HL-60/S4 treated with phorbol 12-myristate 13-acetate at 8.2 ng/mL for 4 days and 3 days (cell line): Measurements from ENCODE around the gene GPATCH2L.

Experiments
- in situ Hi-C: fragments of 300-500 bp; cut with MboI; formaldehyde crosslinking; loops from 2 replicates; pipeline ENCODE4 v1.15.0; 2022; ENCODE audit warnings: low sequenced_read_pairs

Gene GPATCH2L

DNA sequence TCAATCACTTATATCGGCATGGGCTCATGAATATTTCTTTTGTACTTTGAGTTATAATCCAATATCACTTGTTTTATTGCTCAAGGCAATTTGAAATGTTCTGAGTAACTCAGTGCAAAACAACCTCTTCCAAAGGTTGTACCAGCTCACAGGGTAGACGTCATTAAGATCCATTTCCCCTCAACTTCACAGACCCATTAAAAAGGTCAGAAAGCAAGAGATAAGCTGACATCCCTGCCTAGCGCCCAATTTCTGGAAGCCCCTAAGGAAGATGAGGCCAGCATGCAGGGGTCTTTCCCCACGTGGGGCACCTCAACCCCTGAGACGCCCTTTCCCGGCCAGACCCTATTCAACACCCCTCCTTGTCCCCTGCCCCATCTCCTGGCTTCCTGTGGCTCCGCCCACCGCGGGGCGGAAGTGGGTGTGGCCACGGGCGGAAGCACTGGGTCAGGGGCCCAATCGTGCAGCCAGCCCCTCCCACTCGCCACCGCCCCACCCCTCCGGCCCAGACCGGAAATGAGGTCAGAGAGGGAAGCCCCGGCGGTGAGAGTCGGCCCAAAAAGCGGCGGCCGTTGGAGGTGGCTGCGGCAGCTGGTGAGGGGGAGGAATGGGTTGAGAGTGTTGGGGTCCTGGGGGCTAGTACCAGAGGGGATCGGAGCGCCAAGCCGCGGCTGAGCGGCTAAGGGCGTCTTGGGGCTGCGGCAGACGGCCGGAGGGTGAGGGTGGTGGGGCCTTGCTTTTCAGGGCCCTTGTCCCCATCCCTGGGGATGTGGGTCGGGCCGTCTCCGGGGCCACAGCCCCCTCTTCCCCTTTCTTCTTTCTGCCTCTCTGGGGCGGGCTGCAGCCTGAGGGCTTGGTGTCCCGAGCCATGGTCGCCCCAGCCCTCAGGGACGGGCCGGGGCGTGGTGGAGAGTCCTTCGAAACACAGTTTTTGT, at the start of gene GPATCH2L:
Gene GPATCH2L (plus strand): TSS at position 525 of the 935 bp plus-strand sequence. CDS start 2,442 bp downstream, outside the sequence.
- in situ Hi-C loops, result no loop called here

DNA sequence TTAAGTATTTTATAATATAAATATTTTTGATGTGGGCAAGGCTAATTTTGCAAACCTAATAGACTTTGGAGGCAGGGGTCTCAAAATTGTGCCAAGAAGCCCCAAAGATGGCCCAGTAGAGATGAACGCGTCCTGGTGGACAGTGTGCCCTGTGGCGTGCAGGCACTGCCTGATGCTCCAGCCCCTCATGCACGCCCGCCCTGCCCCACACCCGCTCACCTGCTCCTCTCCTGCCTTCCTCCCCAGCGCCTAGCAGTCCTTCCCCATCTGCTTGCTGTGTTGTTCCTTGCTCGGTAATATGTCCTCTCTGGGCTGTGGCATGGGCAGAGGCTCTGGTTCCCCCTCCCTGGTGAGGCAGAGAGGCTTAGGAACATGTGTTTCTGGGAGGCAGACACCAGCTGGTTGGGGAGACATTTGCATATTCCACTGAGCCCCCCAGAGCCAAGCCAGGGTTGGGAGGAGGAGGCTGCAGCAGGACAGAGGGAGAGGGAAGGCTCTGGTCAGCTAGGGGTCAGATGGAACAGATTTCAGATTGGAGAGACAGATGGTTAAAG, 46.8 kb upstream of the GPATCH2L start:
- in situ Hi-C loops, result no loop called here

DNA sequence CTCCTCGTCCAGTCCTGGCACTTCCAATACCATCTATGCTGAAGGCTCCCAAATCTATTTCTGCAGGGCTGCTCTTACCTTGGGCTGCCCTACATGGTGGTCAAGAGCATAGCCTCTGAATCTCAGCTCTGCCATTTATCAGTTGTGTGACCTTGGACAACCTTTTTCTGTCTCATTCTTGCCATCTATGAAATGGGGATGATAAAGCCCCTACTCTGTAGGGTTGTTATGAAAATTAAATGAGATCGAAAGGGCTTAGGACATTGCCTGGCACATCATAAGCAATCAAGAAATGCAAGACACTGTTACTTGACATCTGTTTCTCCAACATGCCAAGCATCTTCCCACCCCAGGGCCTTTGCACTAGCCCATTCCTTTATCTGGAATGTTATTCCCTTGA, 45.5 kb upstream of the GPATCH2L start:
- in situ Hi-C loops, result no loop called here

DNA sequence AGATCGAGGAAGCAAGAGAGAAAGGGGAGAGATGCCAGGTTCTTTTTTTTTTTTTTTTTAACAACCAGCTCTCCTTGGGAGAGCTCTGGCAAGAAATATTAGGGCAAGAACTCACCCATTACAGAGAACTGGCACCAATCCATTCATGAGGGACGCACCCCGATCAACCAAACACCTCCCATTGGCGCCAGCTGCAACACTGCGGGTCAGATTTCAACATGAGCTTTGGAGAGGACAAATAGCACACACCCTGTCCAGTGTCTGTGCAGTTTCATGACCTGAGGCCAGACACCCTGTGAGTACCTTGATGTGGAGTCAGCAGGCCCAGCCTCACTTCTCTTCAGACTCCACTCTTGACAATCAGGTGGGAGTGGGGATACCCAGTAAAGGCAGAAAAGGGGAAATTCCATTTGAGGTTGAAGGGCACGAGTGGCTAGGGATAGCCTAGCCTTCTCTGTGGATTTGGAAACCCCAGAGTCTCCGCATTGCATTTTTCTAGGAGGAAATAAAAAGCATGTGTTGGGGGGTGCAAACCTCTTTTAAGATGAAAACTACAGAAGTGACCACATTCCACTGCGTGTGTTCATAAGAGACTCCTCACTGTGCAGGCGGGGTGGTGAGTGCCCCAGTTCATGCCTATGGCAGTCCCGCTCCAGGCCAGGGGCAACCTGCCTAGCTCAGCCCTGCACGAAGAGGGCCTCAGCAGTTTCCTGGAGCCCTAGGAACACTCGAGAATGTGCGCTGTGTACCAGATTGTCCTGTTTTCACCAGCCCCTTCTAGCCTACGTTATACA, 42.4 kb upstream of the GPATCH2L start:
- in situ Hi-C loops, result no loop called here

DNA sequence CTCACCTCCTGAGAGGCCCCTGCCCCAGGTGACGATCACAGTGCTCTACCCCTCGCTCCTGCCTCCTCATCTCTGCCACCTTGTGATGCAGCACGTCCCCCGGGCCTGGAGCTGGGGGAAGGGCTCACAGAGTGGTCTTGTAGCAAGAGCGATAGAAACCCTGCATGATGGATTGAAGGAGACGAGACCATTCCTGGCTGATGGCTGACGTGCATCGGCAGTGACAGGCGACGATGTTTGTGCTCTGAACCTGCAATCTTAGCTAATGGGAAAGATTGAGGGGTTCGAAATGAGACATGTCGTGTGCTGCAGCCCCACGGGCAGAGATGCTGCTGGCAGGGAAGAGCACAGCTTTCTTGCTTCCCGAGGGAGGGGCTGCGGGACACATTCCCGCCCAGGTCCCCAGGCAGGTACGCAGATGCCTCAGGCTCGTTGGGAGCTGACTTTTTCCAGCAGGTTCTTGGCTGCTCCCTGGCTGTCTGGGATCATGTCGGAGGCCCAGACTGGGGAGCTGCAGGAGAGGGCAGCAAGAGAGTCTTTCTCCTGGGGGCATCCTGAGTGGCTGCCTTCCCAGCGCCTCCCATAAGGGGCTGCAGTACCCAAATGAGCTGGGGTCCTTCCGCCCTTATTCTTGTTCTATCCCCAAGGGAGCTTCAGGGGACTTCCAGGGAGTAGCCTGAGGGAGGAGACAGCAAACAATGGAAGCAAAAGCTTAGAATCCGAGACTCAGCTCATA, 38.7 kb upstream of the GPATCH2L start:
- in situ Hi-C loops, result no loop called here

DNA sequence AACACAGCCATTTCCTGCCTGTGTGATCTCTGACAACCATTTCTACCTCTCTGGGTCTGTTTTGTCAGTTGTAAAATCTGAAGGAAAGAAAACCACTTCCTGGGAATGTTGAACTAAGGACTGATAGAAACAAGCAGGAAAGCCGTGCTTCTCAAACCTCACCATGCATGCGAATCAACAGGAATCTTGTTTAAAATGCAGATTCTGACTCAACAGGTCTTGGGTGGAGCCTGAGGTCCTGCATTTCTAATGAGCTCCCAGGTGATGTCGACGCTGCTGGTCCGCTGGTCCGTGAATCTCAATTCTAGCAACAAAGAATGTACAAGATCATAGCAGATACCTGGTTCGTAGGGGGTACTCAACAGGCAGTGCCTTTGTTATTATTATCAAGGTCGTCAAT, 38.0 kb upstream of the GPATCH2L start:
- in situ Hi-C loops, result no loop called here

DNA sequence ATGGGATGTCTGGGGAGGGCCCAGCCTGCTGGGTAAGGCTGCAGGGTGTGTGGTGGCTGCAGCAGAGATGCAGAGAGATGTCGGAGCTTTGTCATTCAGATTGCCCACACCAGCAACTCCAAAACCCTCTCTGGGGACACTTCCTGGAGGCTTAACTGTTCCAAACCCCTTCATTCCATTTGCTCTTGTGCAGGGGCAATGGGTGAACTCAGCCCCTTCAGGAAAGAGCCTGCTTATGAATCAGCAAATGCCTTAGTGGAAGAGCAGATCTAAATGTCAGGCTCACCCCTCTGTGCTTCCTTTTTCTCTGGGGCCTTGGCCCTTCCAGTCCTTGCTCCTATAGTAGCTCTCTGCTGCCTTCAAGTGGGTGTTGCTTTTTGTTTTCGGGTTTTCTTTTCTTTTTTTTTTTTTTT, 36.7 kb upstream of the GPATCH2L start:
- in situ Hi-C loops, result no loop called here

DNA sequence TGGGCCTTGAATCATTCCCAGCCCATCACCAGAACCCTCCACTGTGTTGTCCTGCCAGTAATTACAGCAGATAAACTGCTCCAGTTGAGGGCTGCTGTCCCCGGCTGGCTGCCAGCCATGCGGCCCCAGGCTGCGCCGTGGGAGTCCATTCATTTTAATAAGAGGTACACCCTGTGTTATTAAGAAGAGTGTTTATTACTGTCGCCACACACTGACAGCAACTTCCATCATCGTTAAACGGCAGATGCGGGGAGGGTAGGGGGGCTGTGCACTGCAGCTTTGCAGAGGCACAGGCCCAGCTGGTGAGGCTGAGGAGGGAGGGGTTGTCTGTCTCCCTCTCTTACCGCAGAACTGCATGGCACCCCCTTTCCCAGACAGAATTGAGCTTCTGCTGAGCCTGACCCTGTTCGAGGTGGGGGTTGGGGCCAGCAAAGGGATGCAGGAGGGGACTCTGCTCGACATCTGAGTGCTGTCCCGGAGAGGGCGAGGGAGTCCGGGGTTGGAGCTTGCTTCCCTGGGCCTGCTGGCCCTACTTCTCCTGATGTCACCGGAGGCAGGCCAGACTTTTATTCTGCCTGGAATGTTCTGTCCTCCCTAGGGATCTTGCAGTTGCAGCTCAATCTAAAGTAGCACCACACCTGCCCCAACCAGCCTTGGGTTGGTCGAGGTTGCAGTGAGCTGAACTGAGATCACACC, 33.8 kb upstream of the GPATCH2L start:
- in situ Hi-C loops, result no loop called here

DNA sequence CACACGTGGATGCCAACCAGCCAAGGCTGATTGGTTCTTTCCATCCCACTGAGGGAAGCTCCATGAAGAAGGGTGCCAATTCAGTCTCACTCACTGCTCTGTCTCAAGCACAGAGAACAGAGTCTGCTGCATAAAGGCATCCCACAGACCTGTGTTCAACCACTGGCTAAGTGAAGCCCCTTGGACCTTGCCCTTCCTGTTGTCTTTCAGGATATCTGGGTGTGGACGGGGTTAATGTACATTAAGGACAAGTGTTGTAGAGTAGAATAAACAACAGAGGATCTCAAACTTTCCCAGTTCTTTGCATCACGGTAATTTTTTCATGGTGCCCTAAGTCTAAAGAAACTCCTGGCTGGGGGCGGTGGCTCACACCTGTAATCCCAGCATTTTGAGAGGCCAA, 33.1 kb upstream of the GPATCH2L start:
- in situ Hi-C loops, result no loop called here

DNA sequence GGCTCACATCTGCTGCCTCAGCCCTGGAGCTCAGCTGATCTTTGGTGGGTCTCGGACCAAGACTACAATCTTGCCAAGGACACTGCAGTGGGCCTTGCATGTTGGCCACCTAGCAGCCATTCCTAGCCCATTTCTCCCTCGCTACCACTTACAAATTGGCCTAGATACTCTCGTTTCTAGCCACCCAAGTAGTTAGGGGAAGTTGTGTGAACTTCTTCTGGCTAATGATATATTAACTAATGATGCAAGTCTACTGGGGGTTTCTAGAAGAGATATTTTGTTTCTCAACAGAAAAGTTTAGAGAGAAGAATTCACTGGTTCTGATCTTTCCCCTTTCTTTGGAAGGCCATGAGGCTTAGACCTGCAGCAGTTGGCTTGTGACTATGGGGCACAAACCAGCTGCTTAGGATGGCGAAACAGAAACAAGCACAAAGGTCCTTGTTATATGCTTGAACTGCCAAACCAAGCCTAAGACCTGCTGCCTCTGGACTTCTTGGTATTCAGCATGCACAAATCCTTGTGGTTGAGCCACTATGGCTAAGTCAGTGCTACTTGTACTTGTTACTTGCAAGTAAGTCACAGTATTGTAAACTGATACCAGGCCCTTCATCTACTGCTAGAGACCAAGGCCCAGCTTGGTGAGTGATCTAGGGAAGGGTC, 30.5 kb upstream of the GPATCH2L start:
- in situ Hi-C loops, result no loop called here

DNA sequence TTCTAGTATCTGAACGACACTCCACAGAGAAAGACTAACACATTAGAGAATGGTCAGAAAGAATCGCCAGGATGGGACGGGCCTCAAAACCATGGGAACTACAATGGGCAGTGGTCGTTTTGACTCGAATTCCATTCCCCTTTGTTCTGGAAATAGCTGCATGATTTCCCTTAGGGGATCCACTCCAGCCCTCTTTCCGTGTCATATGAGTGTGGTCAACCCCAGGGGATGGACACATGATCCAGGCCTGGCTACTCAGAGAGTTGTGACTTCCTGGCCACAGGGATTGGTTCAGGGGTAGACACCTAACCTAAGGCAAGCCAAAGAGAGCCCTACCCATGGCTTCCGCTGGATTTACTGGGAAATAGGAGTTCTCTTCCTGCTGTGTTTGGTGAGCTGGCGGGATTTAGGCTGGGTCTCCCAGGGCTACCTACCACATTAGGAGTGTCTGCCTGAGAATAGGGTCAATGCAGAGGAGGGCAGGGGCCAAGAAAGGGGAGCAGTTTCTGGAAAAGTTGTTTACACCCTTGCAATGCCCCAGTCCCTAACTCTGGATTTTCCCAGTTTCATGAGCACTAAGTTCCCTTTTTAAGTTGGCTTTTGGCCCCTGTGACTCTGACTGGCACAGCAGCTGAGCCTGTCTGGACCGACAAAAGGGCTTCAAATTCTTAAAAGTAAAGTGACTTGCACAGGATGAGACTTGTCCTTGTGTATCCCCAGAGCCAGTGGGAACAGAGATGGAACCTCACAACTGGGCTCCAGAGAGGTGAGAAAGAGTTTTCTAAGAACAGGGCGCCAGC, 28.1 kb upstream of the GPATCH2L start:
- in situ Hi-C loops, result no loop called here

DNA sequence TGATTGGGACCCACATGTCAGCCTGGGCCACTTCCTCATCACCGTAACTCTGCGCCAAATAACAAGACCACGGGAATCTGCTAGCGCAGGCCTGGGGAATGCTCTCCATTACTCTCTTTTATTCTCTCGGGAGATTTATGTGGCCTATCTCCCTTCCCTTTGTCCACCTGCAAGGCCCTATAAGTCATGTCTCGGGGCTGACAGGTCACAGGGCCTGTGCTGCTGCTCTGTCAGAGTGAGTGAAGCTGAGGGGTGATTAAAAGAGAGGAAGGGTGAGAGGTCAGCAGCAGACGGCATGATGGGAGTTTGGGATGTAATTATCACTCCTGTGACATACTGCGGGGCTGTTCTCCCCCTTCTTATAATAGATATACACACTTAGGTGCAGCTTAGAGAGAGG, 26.2 kb upstream of the GPATCH2L start:
- in situ Hi-C loops, result no loop called here

DNA sequence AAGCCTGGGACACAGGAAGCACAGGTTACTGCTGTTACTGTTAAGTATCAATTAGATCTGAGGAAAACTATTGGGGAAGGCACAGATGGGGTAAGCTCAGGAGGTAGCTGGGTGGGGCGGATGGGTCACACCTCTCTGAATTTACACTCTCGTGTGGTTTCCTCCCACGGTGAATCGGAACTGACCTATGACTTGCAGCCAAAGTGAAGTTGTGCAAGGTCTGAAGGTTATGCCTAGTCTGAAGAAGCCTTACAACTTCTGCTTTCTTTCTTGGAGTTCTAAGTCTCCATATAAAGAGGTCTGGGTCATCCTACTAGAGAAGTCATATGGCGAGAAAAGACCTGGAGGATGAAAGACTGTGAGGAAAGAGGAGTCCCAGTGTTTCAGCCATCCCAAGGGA, 25.6 kb upstream of the GPATCH2L start:
- in situ Hi-C loops, result no loop called here

DNA sequence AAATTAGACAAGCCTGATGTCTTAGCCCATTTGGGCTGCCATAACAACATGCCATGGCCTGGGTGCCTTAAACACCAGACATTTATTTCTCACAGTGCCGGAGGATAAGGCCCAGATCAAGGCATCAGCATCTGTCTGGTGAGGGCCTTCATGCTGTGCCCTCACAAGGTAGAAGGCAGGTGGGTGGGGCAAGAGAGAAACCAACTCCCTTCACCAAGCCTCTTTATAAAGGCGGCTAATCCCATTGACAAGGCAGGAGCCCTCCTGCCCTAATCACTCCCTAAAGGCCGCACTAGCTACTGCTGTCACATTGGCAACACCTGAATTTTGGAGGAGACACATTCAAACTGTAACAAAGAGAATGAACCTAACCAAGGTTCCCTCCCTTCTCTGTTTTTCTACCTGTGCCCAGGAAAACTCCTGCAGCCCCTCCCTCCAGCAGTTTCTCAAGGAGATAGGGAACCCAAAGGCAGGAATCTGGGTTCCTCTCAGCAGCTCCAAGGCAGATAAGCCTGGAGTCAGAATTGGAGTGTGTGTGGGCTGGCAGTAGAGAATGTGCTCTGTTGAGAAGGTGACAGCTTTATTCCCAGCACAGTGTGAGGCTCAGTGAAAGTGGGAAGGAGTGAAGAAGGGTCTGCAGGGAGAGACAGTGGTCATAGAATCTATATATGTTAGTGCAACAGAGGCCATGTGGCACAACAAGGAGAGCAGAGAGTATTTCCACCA, 21.7 kb upstream of the GPATCH2L start:
- in situ Hi-C loops, result no loop called here

DNA sequence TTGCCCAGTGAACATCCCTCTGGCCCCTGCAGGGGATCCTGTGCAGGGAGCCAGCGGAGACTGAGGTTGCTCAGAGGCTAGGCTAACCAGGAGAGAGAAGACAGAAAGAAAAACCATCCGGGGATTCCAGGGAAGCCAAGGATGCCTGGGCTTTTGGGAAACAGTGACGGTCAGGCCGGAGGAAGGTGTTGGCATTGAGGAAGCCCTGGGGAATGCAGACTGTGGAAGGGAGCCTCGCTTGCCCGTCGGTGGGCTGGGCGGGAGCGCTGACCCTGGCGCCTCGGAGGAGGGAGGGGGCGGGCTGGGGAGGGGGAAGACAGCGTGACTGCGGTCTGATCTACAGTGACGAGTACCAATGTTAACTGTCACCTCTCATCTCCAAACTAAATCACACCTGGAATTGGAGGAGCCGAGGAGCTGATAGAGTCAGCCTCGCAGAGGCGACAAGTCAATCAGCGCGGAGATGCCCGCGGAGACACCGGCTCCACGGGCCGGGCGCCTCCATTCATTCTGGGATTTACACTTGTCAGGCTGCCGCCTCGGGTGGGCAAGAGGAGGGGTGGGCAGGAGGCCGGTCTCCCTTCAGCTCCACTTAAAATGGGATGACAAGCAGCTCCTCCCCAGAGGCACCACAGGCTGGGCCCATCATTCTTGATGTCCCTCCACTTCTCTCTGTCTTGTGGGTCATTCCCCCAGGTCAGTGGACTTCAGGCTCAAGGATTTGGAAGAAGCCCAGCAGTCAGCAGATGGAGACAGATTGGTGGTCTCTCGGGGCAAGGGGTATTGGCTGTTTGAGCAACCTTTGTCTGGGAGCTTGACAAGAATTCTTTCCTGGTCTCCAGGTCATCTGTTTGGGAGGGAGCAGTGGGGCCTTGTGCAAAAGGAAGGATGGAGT, 20.4 kb upstream of the GPATCH2L start:
- in situ Hi-C loops, result no loop called here

DNA sequence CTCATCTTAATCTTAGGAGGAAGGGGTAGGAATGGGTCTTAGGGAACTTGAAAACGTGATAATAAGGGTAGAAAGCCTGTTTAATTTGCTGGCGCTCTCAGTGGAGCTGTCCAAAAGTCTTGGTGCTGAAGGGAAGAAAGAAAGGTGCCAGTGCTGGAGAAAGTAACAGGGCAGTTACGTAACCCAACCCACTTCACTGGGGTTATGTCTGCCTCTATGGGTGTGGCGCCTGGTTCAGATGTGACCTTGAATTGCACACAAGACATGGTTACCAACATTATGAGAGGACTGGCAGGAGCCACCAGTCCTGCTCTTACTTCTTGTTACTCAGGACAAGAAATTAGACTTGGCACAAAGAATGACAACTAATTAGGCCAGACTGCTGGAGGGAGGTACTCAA, 18.6 kb upstream of the GPATCH2L start:
- in situ Hi-C loops, result no loop called here

DNA sequence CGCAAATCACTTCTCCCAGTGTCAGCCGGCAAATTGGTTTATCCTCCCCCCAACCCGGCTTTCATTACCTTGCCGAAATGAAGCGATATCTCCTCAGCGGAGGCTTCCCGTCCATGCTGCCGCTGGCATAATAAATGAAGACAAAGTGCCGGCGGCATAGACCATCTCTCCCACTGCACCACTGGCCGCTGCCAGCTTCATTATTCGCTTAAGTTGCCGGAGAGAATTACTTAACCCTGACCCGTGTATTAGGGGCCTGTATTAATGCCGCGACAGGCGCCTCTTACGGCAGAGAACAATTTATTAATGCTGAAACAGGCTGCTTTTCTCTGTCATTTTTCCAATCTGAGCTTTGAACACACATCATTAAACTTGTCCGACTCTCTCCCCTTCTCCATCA, 17.5 kb upstream of the GPATCH2L start:
- in situ Hi-C loops, result no loop called here
